ENCODE data around the gene ASIC1. TPM values are rescaled to one million over a fixed set of nuclear protein-coding genes. Genes with fewer than 3 reads are reported as not detected.

Gene ASIC1
- total and polyA plus RNA-seq, 2 of the 4 experiments (the other 2 are of a cell fraction), result 1.6 to 9.9 TPM

DNA sequence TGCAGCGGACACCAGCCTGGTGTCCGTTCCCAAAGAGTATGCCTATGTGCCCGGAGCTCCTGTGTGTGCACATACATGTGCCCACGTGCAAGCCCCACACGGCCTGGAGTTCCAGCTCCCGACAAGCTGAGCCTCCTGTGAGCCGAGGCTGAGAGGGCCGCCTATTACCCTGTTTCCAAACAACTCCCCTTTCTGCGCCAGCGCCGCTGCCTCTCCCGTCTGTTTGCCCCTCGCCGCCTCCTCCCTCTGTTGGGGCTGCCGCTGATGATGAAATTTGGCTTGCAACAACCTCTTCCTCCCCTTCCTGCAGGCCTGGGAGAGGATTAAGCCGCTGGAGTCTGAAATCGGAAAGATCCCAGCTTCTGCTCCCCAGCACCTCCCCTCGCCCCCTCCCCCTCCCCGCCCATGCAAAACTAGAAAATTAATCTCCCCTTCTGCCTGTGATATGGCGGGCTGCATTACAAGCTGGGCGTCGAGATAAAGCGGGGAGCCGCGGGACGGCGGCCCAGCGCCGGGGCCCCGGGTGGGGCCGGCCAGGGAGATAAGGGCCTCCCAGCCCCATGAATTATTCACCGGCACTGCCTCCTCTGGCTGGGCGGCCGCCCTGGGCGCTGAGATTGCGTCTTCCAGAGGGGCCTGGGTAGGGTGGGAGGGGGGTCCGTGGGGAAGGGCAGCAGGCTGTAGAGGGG, 6.8 kb upstream of the ASIC1 start:
- H2AK5ac ChIP-seq (ENCODE audit: low read depth, low read length), result no peak overlapping the region
- dilution Hi-C loops (cut with HindIII; ENCODE audit: low sequenced_read_pairs, unreplicated experiment) (no loop called here), intact Hi-C loops (cut with micrococcal nuclease) (no loop called here), in situ Hi-C loops (cut with MboI; ENCODE audit: low sequenced_read_pairs) (loop anchor here (5.0 kb wide), 1 partner anchor 183 kb away; no protein-coding TSS in a partner anchor)
- no peak overlapping the region; the same call in 1 of the 2 replicates for H4K5ac ChIP-seq (ENCODE audit: low read depth, low read length)
- TF ChIP-seq FOS (IDR thresholded peaks at IDR 0.05; ENCODE audit: low read depth, low read length) (no peak), CEBPB (IDR thresholded peaks at IDR 0.05; ENCODE audit: low read depth, low read length) (peak; percentile 60; the same call in 1 of the 2 replicates)
- DNase-seq (peak; percentile 47), ATAC-seq (ENCODE audit: low read depth) (peak; percentile 88)
- no peak overlapping the region for H3K4me3 ChIP-seq (ENCODE audit: insufficient read depth, low read depth, low read length)
- H2BK15ac ChIP-seq (ENCODE audit: low read depth, low read length), result no peak overlapping the region
- no peaks in the 10 kb centered on the region for H4K20me1 ChIP-seq (ENCODE audit: insufficient read depth, low read length)
- H3K4ac ChIP-seq (ENCODE audit: low read depth, low read length), result no peak overlapping the region
- H3K4me2 ChIP-seq (ENCODE audit: low read depth, low read length), result peak overlapping the region; percentile 58; the same call in 1 of the 2 replicates
- H2BK20ac ChIP-seq (ENCODE audit: low read depth, low read length), result no peak overlapping the region
- H4K8ac ChIP-seq (ENCODE audit: low read depth in 2 of 2, low read length in 2 of 2), result peak overlapping the region in 1 of 2 experiments; percentile 15; a peak in 2 of 4 replicates
- H3K36me3 ChIP-seq (ENCODE audit: control insufficient read depth, insufficient read depth, low read length), result no peaks in the 10 kb centered on the region
- H3K27me3 ChIP-seq (ENCODE audit: control insufficient read depth, insufficient read depth, low read length), result peaks cover 53% of the 10 kb centered on the region
- no peak overlapping the region for H3K56ac ChIP-seq (ENCODE audit: extremely low read depth, insufficient read depth, low read length)
- no peak overlapping the region for H4K91ac ChIP-seq (ENCODE audit: insufficient read depth, low read depth, low read length)
- no peak overlapping the region for H3K27ac ChIP-seq (ENCODE audit: insufficient read depth, low read length)
- H2AFZ ChIP-seq (replicated peaks; ENCODE audit: low read length, poor library complexity), result peak overlapping the region; percentile 76
- H2BK5ac ChIP-seq (ENCODE audit: low read depth, low read length, poor library complexity, severe bottlenecking), result no peak overlapping the region
- CTCF ChIA-PET, result interaction anchor here (0.5 to 2.1 kb wide), 3 partner anchors 11 to 84 kb away, joined by 3 to 7 read pairs (median 3); no protein-coding TSS in a partner anchor
- POLR2A ChIA-PET (ENCODE audit: unreplicated experiment), result interaction anchor here (1.0 kb wide), 1 partner anchor 15 kb away, joined by 4 read pairs; no protein-coding TSS in a partner anchor
- H3K9me3 ChIP-seq (ENCODE audit: control insufficient read depth, insufficient read depth, low read length), result no peaks in the 10 kb centered on the region
- H3K14ac ChIP-seq (replicated peaks; ENCODE audit: low read depth, low read length), result no peak overlapping the region
- no peaks in the 10 kb centered on the region for H3K4me1 ChIP-seq (ENCODE audit: control insufficient read depth, insufficient read depth, low read length)
- peak overlapping the region; percentile 46; the same call in 1 of the 2 replicates for H3K18ac ChIP-seq (ENCODE audit: low read depth, low read length)
- H3K9me1 ChIP-seq (ENCODE audit: insufficient read depth, low read length), result no peaks in the 10 kb centered on the region
- H3K9ac ChIP-seq (ENCODE audit: low read depth, low read length), result no peak overlapping the region
- H2BK120ac ChIP-seq (ENCODE audit: low read depth, low read length), result no peak overlapping the region
- no TSS peak for BruUV-seq (replicated peaks)
- H3K79me1 ChIP-seq (ENCODE audit: low read depth in 1 of 2, low read length in 2 of 2), result no peaks in the 10 kb centered on the region
- 8% methylated on average over 22 of the region's 37 CpGs; no CpG with 5 or more reads in 1 of the 2 experiments for WGBS, 2 experiments (ENCODE audit: extremely low coverage in 2 of 2, insufficient read length in 1 of 2)
- no peak overlapping the region for H2AK9ac ChIP-seq (replicated peaks; ENCODE audit: low read depth, low read length, poor library complexity)
- no peak overlapping the region for H3K23ac ChIP-seq (ENCODE audit: low read depth, low read length)

Data from IMR-90 (cell line).